Measurements from ENCODE around the gene PDE4D.

GRCh38 chr5:59264013-59264412, 629.5 kb downstream of the PDE4D start:
- TF ChIP-seq CTCF (IDR thresholded peaks at IDR 0.05) = no peak
- no peak for TF ChIP-seq POLR2A (IDR thresholded peaks at IDR 0.05)
